Measurements from ENCODE around the gene PIP4K2C.

DNA sequence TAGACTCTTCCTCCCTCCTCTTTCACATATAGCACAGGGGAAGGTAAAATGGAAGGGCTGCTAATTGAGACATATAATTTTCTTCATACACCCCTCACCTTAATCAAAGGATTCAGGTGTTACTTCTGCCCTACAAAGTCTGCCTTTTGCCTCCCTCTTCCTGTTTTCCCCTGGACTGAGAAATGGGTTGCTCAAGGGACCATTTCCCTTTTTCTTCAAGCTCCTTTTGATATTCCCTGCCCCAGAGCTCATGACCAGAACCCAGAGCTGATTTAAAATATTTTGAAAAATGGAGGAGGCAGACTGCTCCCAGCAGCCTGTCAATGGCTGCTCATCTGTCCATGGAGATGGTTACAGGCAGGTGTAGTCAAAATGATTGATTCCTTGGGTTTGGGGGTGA is 6.3 kb upstream of the PIP4K2C start:
- no peak for TF ChIP-seq RAD21 (conservative IDR thresholded peaks at IDR 0.05 in 1 of 2, IDR thresholded peaks at IDR 0.05 in 1 of 2)
- TF ChIP-seq FOSL2 (IDR thresholded peaks at IDR 0.05), result no peak
- no peak for TF ChIP-seq FOSL2 (CRISPR knock-in tag; IDR thresholded peaks at IDR 0.05)

All from A549 (cell line).